Stimulated activated CD4-positive, alpha-beta T cell treated with anti-CD3 and anti-CD28 coated beads, TNF-alpha, amount 100 ng/mL, for 48 hours (primary cell): ENCODE results near the gene CFB.
"Not testable (repeated sequence)": the region's sequence is repeated elsewhere in the genome, so short reads cannot be mapped to it uniquely, and the experiment has no call there.

Experiments
- DNase-seq, 3 donors: peaks; one replicate each; pipeline ENCODE4 v3.0.0-alpha.2; 2020; ENCODE audit warnings: low read depth in 3 of 3

Gene CFB

GRCh38 chr6:31911826-31912585, 33.9 kb upstream of the CFB start:
- no peak for DNase-seq

- no peak for DNase-seq
Measured at GRCh38 chr6:31915351-31915750, 30.5 kb upstream of the CFB start.

- no peak for DNase-seq
Measured at GRCh38 chr6:31915756-31916155, 30.1 kb upstream of the CFB start.

GRCh38 chr6:31918069-31918720, 27.7 kb upstream of the CFB start:
- no peak for DNase-seq

- no peak for DNase-seq
Measured at GRCh38 chr6:31919624-31920303, 26.1 kb upstream of the CFB start.

GRCh38 chr6:31920811-31921210, 25.1 kb upstream of the CFB start:
- no peak for DNase-seq

- DNase-seq, result no peak
Measured at GRCh38 chr6:31922942-31923341, 23.0 kb upstream of the CFB start.

- no peak for DNase-seq
Measured at GRCh38 chr6:31927242-31927862, 18.5 kb upstream of the CFB start, which contains the start of gene C2. C2 (plus strand) TSS chr6:31927717; CDS start chr6:31927753, 36 bp downstream.

- DNase-seq, result no peak
Measured at GRCh38 chr6:31927863-31928671, 17.8 kb upstream of the CFB start.

- no peak for DNase-seq
Measured at GRCh38 chr6:31928672-31928939, 17.3 kb upstream of the CFB start.

- no peak for DNase-seq
Measured at GRCh38 chr6:31930962-31931361, 14.9 kb upstream of the CFB start.

GRCh38 chr6:31932137-31932536, 13.8 kb upstream of the CFB start:
- DNase-seq, result not testable (repeated sequence)

- DNase-seq, result no peak
Measured at GRCh38 chr6:31933537-31933936, 12.4 kb upstream of the CFB start.

GRCh38 chr6:31935021-31935420, 10.9 kb upstream of the CFB start:
- no peak for DNase-seq

GRCh38 chr6:31935823-31936222, 10.1 kb upstream of the CFB start:
- no peak for DNase-seq

- no peak for DNase-seq
Measured at GRCh38 chr6:31940256-31940664, 5.6 kb upstream of the CFB start.

GRCh38 chr6:31943742-31944141, 2.2 kb upstream of the CFB start:
- no peak for DNase-seq

- DNase-seq, result no peak
Measured at GRCh38 chr6:31945154-31945506, 765 bp upstream of the CFB start.

- no peak for DNase-seq
Measured at GRCh38 chr6:31946370-31946885, 533 bp downstream of the CFB start.

- DNase-seq, result no peak
Measured at GRCh38 chr6:31947070-31947675, 1.3 kb downstream of the CFB start.

- DNase-seq, result no peak
Measured at GRCh38 chr6:31947864-31948263, 2.0 kb downstream of the CFB start.
